ENCODE results near the gene KRTAP10-9. TPM values are rescaled to one million over a fixed set of nuclear protein-coding genes. Genes with fewer than 3 reads are reported as not detected.

The KRTAP10-9 gene
- total RNA-seq, 1 experiment from 2014 or later: not detected

- Histone ChIP-seq H3K4me1 (ENCODE audit: insufficient read depth, low read length, poor library complexity, severe bottlenecking) (no peaks in the 10 kb centered on the region), H3K27me3 (replicated peaks; ENCODE audit: insufficient read depth, low read depth, low read length, poor library complexity) (no peaks in the 10 kb centered on the region), H3K36me3 (ENCODE audit: insufficient read depth, low read length, poor library complexity, severe bottlenecking) (no peaks in the 10 kb centered on the region), H3K4me3 (ENCODE audit: low read depth, low read length, poor library complexity, severe bottlenecking) (no peak overlapping the region), H3K9me3 (ENCODE audit: low read depth, low read length, poor library complexity, severe bottlenecking) (peaks cover 13% of the 10 kb centered on the region), H3K27ac (ENCODE audit: low read depth, low read length, poor library complexity, severe bottlenecking) (no peak overlapping the region)
- TF ChIP-seq CTCF (conservative IDR thresholded peaks at IDR 0.05; ENCODE audit: low read depth, low read length) (no peak), EZH2 (IDR thresholded peaks at IDR 0.05; ENCODE audit: borderline replicate concordance, low read depth, low read length, poor library complexity, severe bottlenecking) (no peak)
- intact Hi-C loops (cut with micrococcal nuclease; ENCODE audit: unreplicated experiment): no loop called here
- ChIA-PET CTCF (no interaction called here), POLR2A (ENCODE audit: low non-redundant PET) (interaction anchor here (0.6 kb wide), 1 partner anchor 1160 kb away, joined by 4 read pairs; no protein-coding TSS in a partner anchor)
- peak; percentile 15 for DNase-seq (ENCODE audit: low spot score)
- BruUV-seq (replicated peaks): no TSS peak
Observed at GRCh38 chr21:44583089-44583799, 43.6 kb upstream of the KRTAP10-9 start.

GRCh38 chr21:44583800-44584147 lies 43.1 kb upstream of the KRTAP10-9 start:
- Histone ChIP-seq H3K36me3 (ENCODE audit: insufficient read depth, low read length, poor library complexity, severe bottlenecking) (no peaks in the 10 kb centered on the region), H3K4me1 (ENCODE audit: insufficient read depth, low read length, poor library complexity, severe bottlenecking) (no peaks in the 10 kb centered on the region), H3K4me3 (ENCODE audit: low read depth, low read length, poor library complexity, severe bottlenecking) (no peak overlapping the region), H3K27ac (ENCODE audit: low read depth, low read length, poor library complexity, severe bottlenecking) (no peak overlapping the region), H3K9me3 (ENCODE audit: low read depth, low read length, poor library complexity, severe bottlenecking) (peaks cover 13% of the 10 kb centered on the region), H3K27me3 (replicated peaks; ENCODE audit: insufficient read depth, low read depth, low read length, poor library complexity) (no peaks in the 10 kb centered on the region)
- POLR2A ChIA-PET (ENCODE audit: low non-redundant PET): no interaction called here
- BruUV-seq (replicated peaks): no TSS peak
- CTCF ChIA-PET: no interaction called here
- intact Hi-C loops (cut with micrococcal nuclease; ENCODE audit: unreplicated experiment): no loop called here
- TF ChIP-seq CTCF (conservative IDR thresholded peaks at IDR 0.05; ENCODE audit: low read depth, low read length) (no peak), EZH2 (IDR thresholded peaks at IDR 0.05; ENCODE audit: borderline replicate concordance, low read depth, low read length, poor library complexity, severe bottlenecking) (no peak)
- no peak for DNase-seq (ENCODE audit: low spot score)

- Histone ChIP-seq H3K27me3 (replicated peaks; ENCODE audit: insufficient read depth, low read depth, low read length, poor library complexity) (no peaks in the 10 kb centered on the region), H3K4me3 (ENCODE audit: low read depth, low read length, poor library complexity, severe bottlenecking) (no peak overlapping the region), H3K27ac (ENCODE audit: low read depth, low read length, poor library complexity, severe bottlenecking) (no peak overlapping the region), H3K36me3 (ENCODE audit: insufficient read depth, low read length, poor library complexity, severe bottlenecking) (no peaks in the 10 kb centered on the region), H3K4me1 (ENCODE audit: insufficient read depth, low read length, poor library complexity, severe bottlenecking) (no peaks in the 10 kb centered on the region), H3K9me3 (ENCODE audit: low read depth, low read length, poor library complexity, severe bottlenecking) (peaks cover 13% of the 10 kb centered on the region)
- ChIA-PET CTCF (no interaction called here), POLR2A (ENCODE audit: low non-redundant PET) (no interaction called here)
- intact Hi-C loops (cut with micrococcal nuclease; ENCODE audit: unreplicated experiment): no loop called here
- no peak for DNase-seq (ENCODE audit: low spot score)
- TF ChIP-seq CTCF (conservative IDR thresholded peaks at IDR 0.05; ENCODE audit: low read depth, low read length) (no peak), EZH2 (IDR thresholded peaks at IDR 0.05; ENCODE audit: borderline replicate concordance, low read depth, low read length, poor library complexity, severe bottlenecking) (no peak)
- no TSS peak for BruUV-seq (replicated peaks)
Observed at GRCh38 chr21:44585892-44586291, 41.0 kb upstream of the KRTAP10-9 start.
